HG03460 (cell line): ENCODE measurements around the gene SEPTIN3.

Source experiments
- ATAC-seq: cut with Tn5 transposase; IDR thresholded peaks from one replicate; pipeline ENCODE4 v1.9.1; 2021; ENCODE audit not compliant: unreplicated experiment

SEPTIN3 gene

DNA sequence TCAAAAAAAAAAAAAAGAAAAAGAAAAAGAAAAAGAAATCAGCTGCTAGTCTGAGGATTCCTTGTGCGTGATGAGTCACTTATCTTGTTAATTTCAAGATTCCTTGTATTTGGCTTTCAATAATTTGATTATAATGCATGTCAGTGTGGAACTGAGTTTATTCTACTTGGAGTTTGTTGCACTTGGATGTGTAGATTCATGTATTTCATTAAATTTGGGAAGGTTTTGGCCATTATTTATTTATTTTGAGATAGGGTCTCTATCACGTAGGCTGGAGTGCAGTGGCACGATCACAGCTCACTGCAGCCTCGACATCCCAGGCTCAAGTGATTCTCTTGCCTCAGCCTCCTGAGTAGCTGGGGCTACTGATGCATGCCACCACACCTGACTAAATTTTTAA is 44.1 kb downstream of the SEPTIN3 start:
- ATAC-seq: no peak

GRCh38 chr22:42016111-42016510 is 46.9 kb downstream of the SEPTIN3 start:
- ATAC-seq: no peak

GRCh38 chr22:42018224-42018623 is 49.0 kb downstream of the SEPTIN3 start:
- no peak for ATAC-seq
